ENCODE data around the gene ONECUT3.

GRCh38 chr19:1751367-1752008 lies 1.8 kb upstream of the ONECUT3 start:
- no peak for TF ChIP-seq GLI2 (tag by site-specific recombination; IDR thresholded peaks at IDR 0.05; ENCODE audit: borderline replicate concordance, low read depth)
- no peak for TF ChIP-seq YY1 (tag by site-specific recombination; IDR thresholded peaks at IDR 0.05)
- no peak for TF ChIP-seq ZNF610 (tag by site-specific recombination; IDR thresholded peaks at IDR 0.05; ENCODE audit: borderline replicate concordance)
- TF ChIP-seq CTCF (tag by site-specific recombination; IDR thresholded peaks at IDR 0.05): no peak
- TF ChIP-seq ZSCAN30 (tag by site-specific recombination; IDR thresholded peaks at IDR 0.05): no peak
- TF ChIP-seq ZNF112 (tag by site-specific recombination; IDR thresholded peaks at IDR 0.05): no peak
- no peak for TF ChIP-seq ZNF560 (tag by site-specific recombination; IDR thresholded peaks at IDR 0.05; ENCODE audit: borderline replicate concordance)
- no peak for TF ChIP-seq ZNF510 (tag by site-specific recombination; IDR thresholded peaks at IDR 0.05; ENCODE audit: insufficient replicate concordance)
- no peak for TF ChIP-seq ZNF24 (tag by site-specific recombination; IDR thresholded peaks at IDR 0.05)

Data from HEK293 (cell line).